ENCODE data around the gene EPB41L4A.

Gene EPB41L4A

GRCh38 chr5:112419986-112420864, 1.1 kb upstream of the EPB41L4A start:
- no peak overlapping the region for H3K27ac ChIP-seq
- TF ChIP-seq ZFX (IDR thresholded peaks at IDR 0.05; ENCODE audit: borderline replicate concordance): no peak
- TF ChIP-seq, protein P1, sequence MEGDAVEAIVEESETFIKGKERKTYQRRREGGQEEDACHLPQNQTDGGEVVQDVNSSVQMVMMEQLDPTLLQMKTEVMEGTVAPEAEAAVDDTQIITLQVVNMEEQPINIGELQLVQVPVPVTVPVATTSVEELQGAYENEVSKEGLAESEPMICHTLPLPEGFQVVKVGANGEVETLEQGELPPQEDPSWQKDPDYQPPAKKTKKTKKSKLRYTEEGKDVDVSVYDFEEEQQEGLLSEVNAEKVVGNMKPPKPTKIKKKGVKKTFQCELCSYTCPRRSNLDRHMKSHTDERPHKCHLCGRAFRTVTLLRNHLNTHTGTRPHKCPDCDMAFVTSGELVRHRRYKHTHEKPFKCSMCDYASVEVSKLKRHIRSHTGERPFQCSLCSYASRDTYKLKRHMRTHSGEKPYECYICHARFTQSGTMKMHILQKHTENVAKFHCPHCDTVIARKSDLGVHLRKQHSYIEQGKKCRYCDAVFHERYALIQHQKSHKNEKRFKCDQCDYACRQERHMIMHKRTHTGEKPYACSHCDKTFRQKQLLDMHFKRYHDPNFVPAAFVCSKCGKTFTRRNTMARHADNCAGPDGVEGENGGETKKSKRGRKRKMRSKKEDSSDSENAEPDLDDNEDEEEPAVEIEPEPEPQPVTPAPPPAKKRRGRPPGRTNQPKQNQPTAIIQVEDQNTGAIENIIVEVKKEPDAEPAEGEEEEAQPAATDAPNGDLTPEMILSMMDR (IDR thresholded peaks at IDR 0.05): peak; percentile 90

GRCh38 chr5:112418659-112419163, 366 bp downstream of the EPB41L4A start:
- no peak for TF ChIP-seq ZFX (IDR thresholded peaks at IDR 0.05; ENCODE audit: borderline replicate concordance)
- TF ChIP-seq, protein P1 (IDR thresholded peaks at IDR 0.05): no peak
- no peak overlapping the region for H3K27ac ChIP-seq

GRCh38 chr5:112417931-112418658, 982 bp downstream of the EPB41L4A start:
- H3K27ac ChIP-seq: no peak overlapping the region
- TF ChIP-seq ZFX (IDR thresholded peaks at IDR 0.05; ENCODE audit: borderline replicate concordance): no peak
- TF ChIP-seq, protein P1 (IDR thresholded peaks at IDR 0.05): no peak

DNA sequence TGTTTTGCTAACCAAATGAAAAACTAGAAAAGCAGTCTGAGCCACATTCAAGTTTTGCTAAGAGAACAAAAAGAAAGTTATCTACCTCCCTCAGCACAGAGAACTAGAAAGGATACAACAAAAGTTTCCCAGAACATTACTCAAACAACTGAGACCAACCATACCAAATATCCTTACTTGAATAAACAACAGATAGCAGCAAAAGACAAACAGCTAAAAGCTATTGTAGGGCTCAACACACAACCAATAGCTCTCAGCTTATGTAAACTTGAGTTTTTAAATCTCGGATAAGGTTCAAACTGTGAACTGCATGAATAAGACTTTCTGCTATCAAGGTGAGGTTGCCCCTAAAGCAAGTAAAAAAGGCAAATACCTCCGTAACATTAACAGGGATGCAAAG, 3.5 kb downstream of the EPB41L4A start:
- TF ChIP-seq, protein P1 (IDR thresholded peaks at IDR 0.05): no peak
- no peak for TF ChIP-seq ZFX (IDR thresholded peaks at IDR 0.05; ENCODE audit: borderline replicate concordance)

DNA sequence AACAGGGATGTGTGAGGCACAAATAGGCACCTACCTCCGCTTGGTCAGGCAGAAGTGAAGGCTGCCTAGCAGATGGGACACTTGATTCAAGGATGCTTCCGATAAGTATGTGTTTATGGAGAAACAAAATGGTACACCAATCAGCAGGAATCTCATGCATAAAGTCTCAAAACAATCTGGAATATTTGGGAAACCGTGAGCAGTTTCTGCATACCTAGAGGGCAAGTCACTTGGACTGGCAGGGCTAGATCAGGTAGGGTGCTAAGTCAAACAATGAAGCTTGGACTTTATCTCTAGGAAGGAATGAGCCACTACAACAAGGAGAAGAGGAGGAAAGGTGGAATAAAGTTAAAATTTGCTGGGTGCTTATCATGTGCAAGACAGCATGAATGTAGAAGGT, 5.5 kb downstream of the EPB41L4A start:
- H3K27ac ChIP-seq: no peak overlapping the region

More for the DNA sequence above, 3.5 kb downstream of the EPB41L4A start:
- no peak overlapping the region for H3K27ac ChIP-seq

DNA sequence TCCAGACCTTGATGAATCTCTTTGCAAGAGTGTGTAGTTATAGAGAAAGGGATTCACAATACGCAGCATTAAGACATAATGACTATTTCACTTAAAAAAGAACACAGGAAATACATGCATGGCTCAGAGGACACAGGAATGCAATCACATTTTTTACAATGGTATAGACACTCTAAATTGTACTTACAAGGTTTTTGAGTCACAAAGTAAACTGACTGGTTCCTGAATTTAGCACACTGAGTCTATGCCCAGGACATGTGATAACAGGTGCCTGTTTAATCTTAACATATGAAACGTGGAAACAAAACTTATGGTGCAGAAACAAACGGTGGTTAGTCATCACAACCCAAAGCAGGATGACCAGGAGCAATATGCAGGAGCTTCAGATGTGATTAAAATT, 6.7 kb downstream of the EPB41L4A start:
- TF ChIP-seq, protein P1 (IDR thresholded peaks at IDR 0.05): no peak
- TF ChIP-seq ZFX (IDR thresholded peaks at IDR 0.05; ENCODE audit: borderline replicate concordance): no peak
- no peak overlapping the region for H3K27ac ChIP-seq

More for the DNA sequence above, 5.5 kb downstream of the EPB41L4A start:
- TF ChIP-seq, protein P1 (IDR thresholded peaks at IDR 0.05): no peak
- no peak for TF ChIP-seq ZFX (IDR thresholded peaks at IDR 0.05; ENCODE audit: borderline replicate concordance)
